Uterus (tissue), 2 donors: ENCODE data around the gene GRPR.

Experiments used
- POLR2A ChIP-seq, 2 donors: fragments of 450-650 bp; IDR thresholded peaks; one replicate each; pipeline ENCODE4 v1.6.1; 2016; ENCODE audit warnings: antibody characterized with exemption in 2 of 2, mild to moderate bottlenecking in 1 of 2, moderate library complexity in 1 of 2
- TF ChIP-seq, protein P1 (sequence below), 4 experiments: fragments of 200-600 bp in 2 of 4; fragments of 450-650 bp in 2 of 4; sonication (generic) in 2 of 4; IDR thresholded peaks; one replicate each; pipeline ENCODE4 v1.5.1; 2016 to 2019; ENCODE audit warnings: antibody characterized with exemption in 4 of 4, mild to moderate bottlenecking in 2 of 4, moderate library complexity in 1 of 4

DNA sequence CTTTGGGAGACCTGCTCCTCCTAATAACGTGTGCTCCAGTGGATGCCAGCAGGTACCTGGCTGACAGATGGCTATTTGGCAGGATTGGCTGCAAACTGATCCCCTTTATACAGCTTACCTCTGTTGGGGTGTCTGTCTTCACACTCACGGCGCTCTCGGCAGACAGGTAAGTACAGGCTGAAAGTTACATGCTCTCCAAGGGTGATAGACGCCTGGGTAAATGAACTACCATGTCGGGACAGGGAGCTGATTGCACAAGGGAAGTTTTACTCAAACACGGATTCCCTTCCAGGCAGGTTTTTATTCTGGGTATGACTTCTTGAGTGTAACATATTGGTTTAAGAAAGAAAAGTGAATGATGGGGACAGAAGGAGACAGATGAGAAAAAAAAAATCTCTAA, 836 bp downstream of the GRPR start:
- TF ChIP-seq, protein P1, sequence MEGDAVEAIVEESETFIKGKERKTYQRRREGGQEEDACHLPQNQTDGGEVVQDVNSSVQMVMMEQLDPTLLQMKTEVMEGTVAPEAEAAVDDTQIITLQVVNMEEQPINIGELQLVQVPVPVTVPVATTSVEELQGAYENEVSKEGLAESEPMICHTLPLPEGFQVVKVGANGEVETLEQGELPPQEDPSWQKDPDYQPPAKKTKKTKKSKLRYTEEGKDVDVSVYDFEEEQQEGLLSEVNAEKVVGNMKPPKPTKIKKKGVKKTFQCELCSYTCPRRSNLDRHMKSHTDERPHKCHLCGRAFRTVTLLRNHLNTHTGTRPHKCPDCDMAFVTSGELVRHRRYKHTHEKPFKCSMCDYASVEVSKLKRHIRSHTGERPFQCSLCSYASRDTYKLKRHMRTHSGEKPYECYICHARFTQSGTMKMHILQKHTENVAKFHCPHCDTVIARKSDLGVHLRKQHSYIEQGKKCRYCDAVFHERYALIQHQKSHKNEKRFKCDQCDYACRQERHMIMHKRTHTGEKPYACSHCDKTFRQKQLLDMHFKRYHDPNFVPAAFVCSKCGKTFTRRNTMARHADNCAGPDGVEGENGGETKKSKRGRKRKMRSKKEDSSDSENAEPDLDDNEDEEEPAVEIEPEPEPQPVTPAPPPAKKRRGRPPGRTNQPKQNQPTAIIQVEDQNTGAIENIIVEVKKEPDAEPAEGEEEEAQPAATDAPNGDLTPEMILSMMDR (IDR thresholded peaks at IDR 0.05): no peak
- TF ChIP-seq POLR2A (IDR thresholded peaks at IDR 0.05): no peak
